SK-N-SH (cell line): ENCODE data around the gene MYLK4.

Experiments
- EP300 ChIP-seq, 2 experiments: IDR thresholded peaks; 2 replicates each; pipeline versions ENCODE4 v1.4.0 to v1.6.1; 2012; ENCODE audit warnings: borderline replicate concordance in 1 of 2, low read depth in 1 of 2, low read length in 1 of 2
- EZH2phosphoT487 ChIP-seq: fragments of 200-600 bp; sonication (generic); IDR thresholded peaks from 2 replicates; pipeline ENCODE4 v1.6.1; 2017; ENCODE audit warnings: low read depth, mixed run types, mild to moderate bottlenecking, antibody characterized with exemption, moderate library complexity, borderline replicate concordance
- GATA2 ChIP-seq: sonication (generic); formaldehyde crosslinking; IDR thresholded peaks from 2 replicates; pipeline ENCODE4 v1.5.0; 2020; ENCODE audit warnings: mild to moderate bottlenecking, missing genetic modification reagents
- POLR2AphosphoS5 ChIP-seq: IDR thresholded peaks from 2 replicates; pipeline ENCODE4 v1.6.1; 2012; ENCODE audit warnings: low read depth, low read length
- SIN3A ChIP-seq: IDR thresholded peaks from 2 replicates; pipeline ENCODE4 v1.6.1; 2012; ENCODE audit warnings: low read depth, mild to moderate bottlenecking, low read length, moderate library complexity, borderline replicate concordance
- TAF1 ChIP-seq: IDR thresholded peaks from 2 replicates; pipeline ENCODE4 v1.6.1; 2012; ENCODE audit warnings: low read depth, mild to moderate bottlenecking, low read length, moderate library complexity, borderline replicate concordance
- TF ChIP-seq, protein P1 (sequence below): fragments of 200-600 bp; sonication (generic); IDR thresholded peaks from 2 replicates; pipeline ENCODE4 v1.6.1; 2017; ENCODE audit warnings: antibody characterized with exemption, mild to moderate bottlenecking, moderate library complexity
- TF ChIP-seq, protein P2 (sequence below): fragments of 150-350 bp; IDR thresholded peaks from 2 replicates; pipeline ENCODE4 v1.6.1; 2017; ENCODE audit warnings: antibody characterized with exemption, low read length, low read depth, borderline replicate concordance
- TF ChIP-seq, protein P3 (sequence below): IDR thresholded peaks from 2 replicates; pipeline ENCODE4 v1.6.1; 2012; ENCODE audit warnings: mild to moderate bottlenecking, low read depth, low read length, moderate library complexity
- TF ChIP-seq, protein P4 (sequence below): IDR thresholded peaks from 2 replicates; pipeline ENCODE4; 2012
- TF ChIP-seq, protein P5 (sequence below): IDR thresholded peaks from 2 replicates; pipeline ENCODE4 v1.4.0; 2012; ENCODE audit warnings: low read depth

DNA sequence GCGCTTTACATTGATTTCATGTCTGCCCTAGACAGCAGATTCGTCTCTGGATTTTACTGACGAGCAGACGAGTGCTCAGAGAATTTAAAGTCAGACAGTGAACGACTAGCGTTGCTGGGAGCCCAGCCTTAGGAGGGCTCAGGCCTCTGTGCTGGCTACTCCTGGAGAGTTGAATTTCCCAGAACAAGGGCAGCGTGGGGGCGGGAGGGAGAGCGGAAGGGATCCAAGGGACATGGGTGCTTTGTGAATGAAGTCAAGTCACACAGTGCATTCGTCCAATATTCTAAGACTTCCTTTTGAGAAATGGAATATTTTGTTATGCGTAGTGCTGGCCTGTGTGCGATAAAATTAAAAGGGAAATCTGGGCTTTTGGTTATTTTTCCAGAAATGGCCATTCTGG, 126.5 kb downstream of the MYLK4 start:
- TF ChIP-seq, protein P1, sequence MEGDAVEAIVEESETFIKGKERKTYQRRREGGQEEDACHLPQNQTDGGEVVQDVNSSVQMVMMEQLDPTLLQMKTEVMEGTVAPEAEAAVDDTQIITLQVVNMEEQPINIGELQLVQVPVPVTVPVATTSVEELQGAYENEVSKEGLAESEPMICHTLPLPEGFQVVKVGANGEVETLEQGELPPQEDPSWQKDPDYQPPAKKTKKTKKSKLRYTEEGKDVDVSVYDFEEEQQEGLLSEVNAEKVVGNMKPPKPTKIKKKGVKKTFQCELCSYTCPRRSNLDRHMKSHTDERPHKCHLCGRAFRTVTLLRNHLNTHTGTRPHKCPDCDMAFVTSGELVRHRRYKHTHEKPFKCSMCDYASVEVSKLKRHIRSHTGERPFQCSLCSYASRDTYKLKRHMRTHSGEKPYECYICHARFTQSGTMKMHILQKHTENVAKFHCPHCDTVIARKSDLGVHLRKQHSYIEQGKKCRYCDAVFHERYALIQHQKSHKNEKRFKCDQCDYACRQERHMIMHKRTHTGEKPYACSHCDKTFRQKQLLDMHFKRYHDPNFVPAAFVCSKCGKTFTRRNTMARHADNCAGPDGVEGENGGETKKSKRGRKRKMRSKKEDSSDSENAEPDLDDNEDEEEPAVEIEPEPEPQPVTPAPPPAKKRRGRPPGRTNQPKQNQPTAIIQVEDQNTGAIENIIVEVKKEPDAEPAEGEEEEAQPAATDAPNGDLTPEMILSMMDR, result no peak
- TF ChIP-seq EP300 (IDR thresholded peaks at IDR 0.05; ENCODE audit: borderline replicate concordance in 1 of 2, low read depth in 1 of 2, low read length in 1 of 2) (no peak), SIN3A (no peak), TAF1 (no peak), POLR2AphosphoS5 (no peak), EZH2phosphoT487 (no peak), GATA2 (no peak)
- TF ChIP-seq, protein P2, sequence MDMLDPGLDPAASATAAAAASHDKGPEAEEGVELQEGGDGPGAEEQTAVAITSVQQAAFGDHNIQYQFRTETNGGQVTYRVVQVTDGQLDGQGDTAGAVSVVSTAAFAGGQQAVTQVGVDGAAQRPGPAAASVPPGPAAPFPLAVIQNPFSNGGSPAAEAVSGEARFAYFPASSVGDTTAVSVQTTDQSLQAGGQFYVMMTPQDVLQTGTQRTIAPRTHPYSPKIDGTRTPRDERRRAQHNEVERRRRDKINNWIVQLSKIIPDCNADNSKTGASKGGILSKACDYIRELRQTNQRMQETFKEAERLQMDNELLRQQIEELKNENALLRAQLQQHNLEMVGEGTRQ, result no peak
- TF ChIP-seq, protein P3, sequence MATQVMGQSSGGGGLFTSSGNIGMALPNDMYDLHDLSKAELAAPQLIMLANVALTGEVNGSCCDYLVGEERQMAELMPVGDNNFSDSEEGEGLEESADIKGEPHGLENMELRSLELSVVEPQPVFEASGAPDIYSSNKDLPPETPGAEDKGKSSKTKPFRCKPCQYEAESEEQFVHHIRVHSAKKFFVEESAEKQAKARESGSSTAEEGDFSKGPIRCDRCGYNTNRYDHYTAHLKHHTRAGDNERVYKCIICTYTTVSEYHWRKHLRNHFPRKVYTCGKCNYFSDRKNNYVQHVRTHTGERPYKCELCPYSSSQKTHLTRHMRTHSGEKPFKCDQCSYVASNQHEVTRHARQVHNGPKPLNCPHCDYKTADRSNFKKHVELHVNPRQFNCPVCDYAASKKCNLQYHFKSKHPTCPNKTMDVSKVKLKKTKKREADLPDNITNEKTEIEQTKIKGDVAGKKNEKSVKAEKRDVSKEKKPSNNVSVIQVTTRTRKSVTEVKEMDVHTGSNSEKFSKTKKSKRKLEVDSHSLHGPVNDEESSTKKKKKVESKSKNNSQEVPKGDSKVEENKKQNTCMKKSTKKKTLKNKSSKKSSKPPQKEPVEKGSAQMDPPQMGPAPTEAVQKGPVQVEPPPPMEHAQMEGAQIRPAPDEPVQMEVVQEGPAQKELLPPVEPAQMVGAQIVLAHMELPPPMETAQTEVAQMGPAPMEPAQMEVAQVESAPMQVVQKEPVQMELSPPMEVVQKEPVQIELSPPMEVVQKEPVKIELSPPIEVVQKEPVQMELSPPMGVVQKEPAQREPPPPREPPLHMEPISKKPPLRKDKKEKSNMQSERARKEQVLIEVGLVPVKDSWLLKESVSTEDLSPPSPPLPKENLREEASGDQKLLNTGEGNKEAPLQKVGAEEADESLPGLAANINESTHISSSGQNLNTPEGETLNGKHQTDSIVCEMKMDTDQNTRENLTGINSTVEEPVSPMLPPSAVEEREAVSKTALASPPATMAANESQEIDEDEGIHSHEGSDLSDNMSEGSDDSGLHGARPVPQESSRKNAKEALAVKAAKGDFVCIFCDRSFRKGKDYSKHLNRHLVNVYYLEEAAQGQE, result no peak
- TF ChIP-seq, protein P4, sequence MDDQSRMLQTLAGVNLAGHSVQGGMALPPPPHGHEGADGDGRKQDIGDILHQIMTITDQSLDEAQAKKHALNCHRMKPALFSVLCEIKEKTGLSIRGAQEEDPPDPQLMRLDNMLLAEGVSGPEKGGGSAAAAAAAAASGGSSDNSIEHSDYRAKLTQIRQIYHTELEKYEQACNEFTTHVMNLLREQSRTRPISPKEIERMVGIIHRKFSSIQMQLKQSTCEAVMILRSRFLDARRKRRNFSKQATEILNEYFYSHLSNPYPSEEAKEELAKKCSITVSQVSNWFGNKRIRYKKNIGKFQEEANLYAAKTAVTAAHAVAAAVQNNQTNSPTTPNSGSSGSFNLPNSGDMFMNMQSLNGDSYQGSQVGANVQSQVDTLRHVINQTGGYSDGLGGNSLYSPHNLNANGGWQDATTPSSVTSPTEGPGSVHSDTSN, result no peak
- TF ChIP-seq, protein P5, sequence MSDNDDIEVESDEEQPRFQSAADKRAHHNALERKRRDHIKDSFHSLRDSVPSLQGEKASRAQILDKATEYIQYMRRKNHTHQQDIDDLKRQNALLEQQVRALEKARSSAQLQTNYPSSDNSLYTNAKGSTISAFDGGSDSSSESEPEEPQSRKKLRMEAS, result no peak
